GM10847 (cell line): ENCODE measurements around the gene OR56A4.

Experiments used
- POLR2A ChIP-seq: IDR thresholded peaks from 2 replicates; pipeline ENCODE4 v1.6.1; 2011; ENCODE audit not compliant: insufficient read length; ENCODE audit errors: extremely low read depth

Gene OR56A4

GRCh38 chr11:5986885-5987284, 19.9 kb downstream of the OR56A4 start, which contains the start of gene OR52L1:
Gene OR52L1 (minus strand): TSS chr11:5986985. CDS start chr11:5986930, 55 bp downstream.
- no peak for TF ChIP-seq POLR2A

DNA sequence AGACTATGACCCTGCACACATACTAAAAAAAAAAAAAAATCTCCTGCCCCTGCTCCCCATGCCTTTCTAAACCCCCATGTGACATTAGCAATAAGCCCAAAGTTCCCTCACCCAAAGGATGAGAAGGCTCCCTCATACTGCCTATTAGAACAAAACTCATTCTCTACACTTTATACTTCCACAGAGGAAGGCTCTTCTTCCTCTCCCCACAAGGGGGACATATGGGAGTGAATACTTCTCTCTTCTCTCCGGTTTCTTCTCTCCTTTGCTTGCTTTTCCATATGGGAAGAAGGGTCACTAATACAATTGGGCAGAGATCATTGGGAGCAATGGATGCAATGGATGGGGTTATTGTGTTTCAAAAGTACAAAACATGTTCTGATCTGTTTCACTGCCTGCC, 23.3 kb downstream of the OR56A4 start:
- no peak for TF ChIP-seq POLR2A

DNA sequence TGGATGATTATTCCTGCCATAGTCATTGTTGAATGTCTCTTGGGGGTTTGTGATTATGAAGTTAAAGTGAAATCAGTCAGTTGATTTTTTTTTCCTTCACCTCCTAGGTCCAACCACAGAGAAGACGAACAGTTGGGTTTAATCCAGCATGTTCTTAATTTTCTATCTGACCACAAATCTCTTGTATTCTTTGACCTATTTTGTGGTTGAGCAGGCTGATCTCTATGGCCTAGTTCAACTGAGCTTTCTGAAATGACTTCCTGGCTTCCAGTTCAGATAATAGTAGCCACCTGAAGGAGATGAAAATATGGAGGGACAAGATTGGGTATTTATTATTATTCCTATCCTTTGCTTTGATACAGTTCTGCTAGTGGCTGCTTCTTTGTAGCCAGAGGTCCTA, 33.2 kb downstream of the OR56A4 start:
- TF ChIP-seq POLR2A, result no peak

- no peak for TF ChIP-seq POLR2A
These were observed 38.4 kb downstream of the OR56A4 start, which contains the start of gene OR56A5 for GRCh38 chr11:5968394-5968793. Gene OR56A5 (minus strand): TSS chr11:5968494. CDS start chr11:5968494, 0 bp downstream.

DNA sequence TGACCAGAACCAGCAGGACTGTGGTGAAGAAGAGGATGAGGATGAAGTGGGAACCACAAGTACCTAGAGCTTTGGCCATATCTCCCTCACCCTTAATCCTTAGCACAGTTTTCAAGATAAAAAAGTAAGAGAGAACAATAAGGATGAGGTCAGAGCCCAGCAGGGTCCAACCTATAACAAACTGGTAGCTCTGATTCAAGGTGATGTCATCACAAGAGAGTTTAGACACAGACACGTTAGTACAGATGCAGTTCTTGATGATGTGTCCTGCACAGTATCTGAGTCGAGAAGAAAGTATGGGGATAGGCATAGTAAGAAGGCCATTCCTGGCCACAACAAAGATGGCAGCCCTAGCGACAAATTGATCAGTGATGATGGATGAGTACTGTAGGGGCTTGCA, 39.0 kb downstream of the OR56A4 start:
- TF ChIP-seq POLR2A, result no peak

- TF ChIP-seq POLR2A, result no peak
These were observed 39.8 kb downstream of the OR56A4 start for GRCh38 chr11:5966958-5967357.

DNA sequence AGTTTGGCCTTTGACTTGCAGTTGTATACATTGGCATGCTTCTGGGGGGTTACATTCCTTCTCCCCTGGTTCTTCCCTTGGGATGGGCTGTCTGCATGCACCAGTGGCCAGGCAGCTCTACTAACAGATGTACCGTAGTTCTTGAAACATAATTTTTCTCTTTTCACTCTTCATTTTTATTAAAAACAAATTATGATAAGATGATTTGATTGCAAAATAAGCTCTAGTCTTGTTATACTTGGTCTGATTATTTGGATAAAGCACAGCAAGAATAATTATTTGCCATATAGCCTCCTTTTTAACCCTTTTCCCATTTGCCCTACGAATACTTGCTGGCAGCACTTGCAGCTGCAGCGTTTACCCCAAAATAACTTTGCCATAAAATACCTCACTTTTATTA, 51.2 kb downstream of the OR56A4 start:
- no peak for TF ChIP-seq POLR2A
